Anterior cingulate cortex (tissue), 58 donors: ENCODE data around the gene TNFSF10.
"Not testable (repeated sequence)": the region's sequence is repeated elsewhere in the genome, so short reads cannot be mapped to it uniquely, and the experiment has no call there.

Experiments used
- DNase-seq, 58 donors: peaks; one replicate each; lab custom pipeline; 2025; lab: John Stamatoyannopoulos, UW

TNFSF10 gene

GRCh38 chr3:172522871-172523818, at the start of gene TNFSF10:
TNFSF10 (minus strand) TSS chr3:172523430; CDS start chr3:172523384, 46 bp downstream.
- peak in 23 of 58 donors; percentile 1 to 37 (median 10) for DNase-seq

GRCh38 chr3:172569128-172570008, 46.1 kb upstream of the TNFSF10 start:
- DNase-seq: no peak

- DNase-seq: no peak
These were observed 45.5 kb upstream of the TNFSF10 start for GRCh38 chr3:172568701-172569100.

GRCh38 chr3:172566785-172567184, 43.6 kb upstream of the TNFSF10 start:
- not testable (repeated sequence) for DNase-seq

GRCh38 chr3:172564499-172564898, 41.3 kb upstream of the TNFSF10 start:
- no peak for DNase-seq

- no peak for DNase-seq
These were observed 39.9 kb upstream of the TNFSF10 start for GRCh38 chr3:172562871-172563865.

- DNase-seq: no peak
These were observed 38.8 kb upstream of the TNFSF10 start for GRCh38 chr3:172561897-172562640.

GRCh38 chr3:172560586-172560985, 37.4 kb upstream of the TNFSF10 start:
- no peak for DNase-seq

GRCh38 chr3:172560026-172560425, 36.8 kb upstream of the TNFSF10 start:
- no peak for DNase-seq

- no peak for DNase-seq
These were observed 35.8 kb upstream of the TNFSF10 start for GRCh38 chr3:172559020-172559419.

- DNase-seq: no peak
These were observed 34.4 kb upstream of the TNFSF10 start for GRCh38 chr3:172557515-172558220.

- DNase-seq: no peak
These were observed 30.5 kb upstream of the TNFSF10 start for GRCh38 chr3:172553526-172554252.

GRCh38 chr3:172552607-172553006, 29.4 kb upstream of the TNFSF10 start:
- DNase-seq: no peak

- DNase-seq: no peak
These were observed 28.6 kb upstream of the TNFSF10 start for GRCh38 chr3:172551874-172552273.

GRCh38 chr3:172550347-172550943, 27.2 kb upstream of the TNFSF10 start:
- peak in 13 of 58 donors; percentile 2 to 33 (median 9) for DNase-seq

- no peak for DNase-seq
These were observed 25.9 kb upstream of the TNFSF10 start for GRCh38 chr3:172549144-172549543.

GRCh38 chr3:172546628-172547214, 23.5 kb upstream of the TNFSF10 start:
- DNase-seq: no peak
